Ovary (tissue), 9 donors: ENCODE measurements around the gene ZNF652. TPM values are rescaled to one million over a fixed set of nuclear protein-coding genes. Genes with fewer than 3 reads are reported as not detected.
A peak's percentile ranks its signal among the peaks of the same experiment; 100 is the strongest.
"Not testable (repeated sequence)": the region's sequence is repeated elsewhere in the genome, so short reads cannot be mapped to it uniquely, and the experiment has no call there.

ENCODE experiments used
- DNase-seq, 5 donors: peaks; one replicate each; pipeline ENCODE4 v3.0.0-alpha.2; 2019 to 2020
- H3K27ac ChIP-seq, 2 donors: fragments of 200-600 bp; one replicate each; pipeline versions ENCODE4 v1.5.1 to v1.8.0; 2019 to 2022
- H3K27me3 ChIP-seq: fragments of 200-600 bp; one replicate; pipeline ENCODE4 v1.8.0; 2022
- H3K36me3 ChIP-seq: fragments of 200-600 bp; sonication (generic); one replicate; pipeline ENCODE4 v1.5.1; 2019
- H3K4me1 ChIP-seq: one replicate; pipeline ENCODE4 v1.8.1; 2013; ENCODE audit warnings: mild to moderate bottlenecking, moderate library complexity; ENCODE audit not compliant: insufficient read depth
- H3K4me3 ChIP-seq: fragments of 200-600 bp; sonication (generic); one replicate; pipeline ENCODE4 v1.5.1; 2017
- H3K9me3 ChIP-seq, 2 donors: fragments of 200-600 bp in 1 of 2; sonication (generic) in 1 of 2; one replicate each; pipeline versions ENCODE4 v1.5.1 to v1.8.1; 2013 to 2019; ENCODE audit warnings: mild to moderate bottlenecking in 1 of 2, moderate library complexity in 1 of 2
- CTCF ChIP-seq, 3 donors: fragments of 450-650 bp in 2 of 3; fragments of 200-600 bp in 1 of 3; IDR thresholded peaks; one replicate each; pipeline versions ENCODE4 v1.5.1 to v1.8.0; 2016 to 2022; ENCODE audit warnings: antibody characterized with exemption in 3 of 3, mild to moderate bottlenecking in 1 of 3
- EP300 ChIP-seq: sonication (generic); formaldehyde crosslinking; IDR thresholded peaks from one replicate; pipeline ENCODE4 v1.6.1; 2017; ENCODE audit warnings: antibody characterized with exemption
- POLR2A ChIP-seq: fragments of 450-650 bp; IDR thresholded peaks from one replicate; pipeline ENCODE4 v1.6.1; 2017; ENCODE audit warnings: antibody characterized with exemption, mild to moderate bottlenecking, moderate library complexity
- WGBS, 3 donors: extraction: QIAGEN DNeasy Blood & Tissue Kit in 1 of 3; methylation state at CpG; one replicate each; pipeline versions ENCODE4 v1.1.5 to v1.1.7; 2013 to 2017; 5-methylcytosine and 5-hydroxymethylcytosine counted together
- intact Hi-C, 4 donors: fragments of 100-400 bp; cut with DNase I; formaldehyde crosslinking; loops; one replicate each; pipeline versions ENCODE4 v1.11.0 to v1.15.1; 2022 to 2023
- polyA plus RNA-seq, 2 donors: library from polyadenylated mRNA; stranded (reverse); fragments of 200-250 nt in 1 of 2; fragments of 350-450 nt in 1 of 2; fragmentation: Illumina TruSeq in 1 of 2; extraction: RNeasy Lipid Tissue Mini Kit (QIAGEN cat#74804) in 1 of 2; gene quantifications; one replicate each; pipeline ENCODE4 v1.2.3, GENCODE V29; 2013 to 2014
- total RNA-seq, 7 donors: library from RNA; depleted of rRNA in 2 of 7; stranded (reverse); fragments of >200 nt in 2 of 7; fragmentation: NEBNext Ultra II Directional in 3 of 7; extraction: Animal tissue kit (Norgen Biotek cat#: 25700) in 3 of 7; gene quantifications; one replicate each; pipeline versions ENCODE4 v1.1.0 to v1.2.4, GENCODE V29; 2016 to 2023
- donor health status: DM: no; HTN: no; CAD: no; lungs with moderate emphysema.
- donor health status: DM: no; HTN: no; CAD: no.
- donor health status: Bipolar disorder and iron deficiency.
- donor health status: DM: yes; HTN: yes; CAD: no.
- donor health status: DM: no; HTN: no; CAD: no.
- donor health status: DM: yes; HTN: yes; CAD: no.

ZNF652 gene
- total and polyA plus RNA-seq, 9 donors = 17.1 to 60.9 (median 48.8) TPM

- H3K36me3 ChIP-seq = no peaks in the 10 kb centered on the region
- no peak for DNase-seq
- intact Hi-C loops = no loop called here
- H3K4me1 ChIP-seq = no peaks in the 10 kb centered on the region
- no peaks in the 10 kb centered on the region for H3K27me3 ChIP-seq
- H3K27ac ChIP-seq = no peak overlapping the region
- H3K4me3 ChIP-seq = no peak overlapping the region
- no peaks in the 10 kb centered on the region for H3K9me3 ChIP-seq
- TF ChIP-seq POLR2A (no peak), CTCF (IDR thresholded peaks at IDR 0.05) (no peak), EP300 (no peak)
- 71 to 97% (median 97%) methylated on average over 4 of the region's 4 CpGs for WGBS, 3 donors
Observed at GRCh38 chr17:49280918-49281317, 81.1 kb downstream of the ZNF652 start.

GRCh38 chr17:49280061-49280460 is 82.0 kb downstream of the ZNF652 start:
- H3K9me3 ChIP-seq = no peaks in the 10 kb centered on the region
- DNase-seq = no peak
- H3K27me3 ChIP-seq = no peaks in the 10 kb centered on the region
- intact Hi-C loops = no loop called here
- WGBS, 3 donors = 71 to 75% (median 72%) methylated on average over 5 of the region's 5 CpGs
- no peak overlapping the region for H3K27ac ChIP-seq
- no peak overlapping the region for H3K4me3 ChIP-seq
- no peak for TF ChIP-seq EP300
- no peak for TF ChIP-seq CTCF (IDR thresholded peaks at IDR 0.05)
- no peak for TF ChIP-seq POLR2A
- H3K4me1 ChIP-seq = no peaks in the 10 kb centered on the region
- no peaks in the 10 kb centered on the region for H3K36me3 ChIP-seq

GRCh38 chr17:49279263-49280015 is 82.6 kb downstream of the ZNF652 start:
- 84 to 86% (median 85%) methylated on average over 11 of the region's 11 CpGs for whole genome bisulfite sequencing, 3 donors
- H3K27me3 ChIP-seq, H3K9me3 ChIP-seq, intact Hi-C loops, DNase-seq, H3K4me1 ChIP-seq, H3K27ac ChIP-seq, H3K4me3 ChIP-seq, H3K36me3 ChIP-seq: not testable (repeated sequence)

- no peak overlapping the region for H3K27ac ChIP-seq
- intact Hi-C loops = no loop called here
- no peaks in the 10 kb centered on the region for H3K9me3 ChIP-seq
- peak in 1 of 5 donors; percentile 5 for DNase-seq
- H3K4me3 ChIP-seq = no peak overlapping the region
- no peak for TF ChIP-seq POLR2A
- TF ChIP-seq CTCF (IDR thresholded peaks at IDR 0.05) = no peak
- no peak for TF ChIP-seq EP300
- no peaks in the 10 kb centered on the region for H3K4me1 ChIP-seq
- H3K36me3 ChIP-seq = no peaks in the 10 kb centered on the region
- WGBS, 3 donors = 33 to 43% (median 39%) methylated on average over 3 of the region's 3 CpGs
- H3K27me3 ChIP-seq = no peaks in the 10 kb centered on the region
Observed at GRCh38 chr17:49278076-49278475, 84.0 kb downstream of the ZNF652 start.

GRCh38 chr17:49277638-49278037 is 84.4 kb downstream of the ZNF652 start:
- WGBS, 3 donors = 93 to 96% (median 94%) methylated on average over 13 of the region's 13 CpGs
- Histone ChIP-seq H3K4me3 (no peak overlapping the region), H3K36me3 (no peaks in the 10 kb centered on the region), H3K27ac (no peak overlapping the region), H3K9me3 (no peaks in the 10 kb centered on the region), H3K27me3 (no peaks in the 10 kb centered on the region), H3K4me1 (no peaks in the 10 kb centered on the region)
- peak in 1 of 5 donors; percentile 7 for DNase-seq
- TF ChIP-seq POLR2A (no peak), CTCF (IDR thresholded peaks at IDR 0.05) (no peak), EP300 (no peak)
- intact Hi-C loops = no loop called here

- 94 to 98% (median 94%) methylated on average over 12 of the region's 12 CpGs for WGBS, 3 donors
- intact Hi-C loops, H3K9me3 ChIP-seq, H3K36me3 ChIP-seq, H3K4me1 ChIP-seq, H3K4me3 ChIP-seq, H3K27ac ChIP-seq, H3K27me3 ChIP-seq: not testable (repeated sequence)
- DNase-seq = peak in 1 of 5 donors; percentile 8
Observed at GRCh38 chr17:49275981-49276380, 86.1 kb downstream of the ZNF652 start.
